MCF 10A (cell line): Measurements from ENCODE around the gene ANGPTL2. TPM values are rescaled to one million over a fixed set of nuclear protein-coding genes. Genes with fewer than 3 reads are reported as not detected.

ENCODE experiments used
- BruUV-seq: library from RNA; stranded (reverse); fragments of 400-500 nt; replicated peaks from 2 replicates; lab custom pipeline; 2021; lab: Mats Ljungman, UMichigan
- CTCF ChIA-PET: fragments of 300-600 bp; sonication (Branson Sonifier 250); formaldehyde crosslinking; extraction: SDS; loops from one replicate; lab custom pipeline; 2021; ENCODE audit warnings: antibody characterized with exemption, inconsistent platforms; lab: Yijun Ruan, JAX
- POLR2A ChIA-PET: fragments of 300-600, 350-650 bp; sonication (Branson Sonifier 250); formaldehyde crosslinking; extraction: SDS; loops from one replicate; lab custom pipeline; 2020; ENCODE audit warnings: antibody characterized with exemption, inconsistent platforms; lab: Yijun Ruan, JAX
- DNase-seq: peaks from one replicate; pipeline ENCODE4 v3.0.0-alpha.2; 2018; ENCODE audit not compliant: unreplicated experiment
- H3K27ac Mint-ChIP-seq: one replicate; pipeline ENCODE4 v1.8.0; 2022; ENCODE audit warnings: mild to moderate bottlenecking, low read depth, mixed read lengths; ENCODE audit not compliant: unreplicated experiment
- H3K27me3 Mint-ChIP-seq: one replicate; pipeline ENCODE4 v1.8.0; 2022; ENCODE audit warnings: mixed read lengths; ENCODE audit not compliant: insufficient read depth, unreplicated experiment
- H3K36me3 Mint-ChIP-seq: one replicate; pipeline ENCODE4 v1.8.0; 2022; ENCODE audit warnings: mild to moderate bottlenecking, moderate library complexity, mixed read lengths; ENCODE audit not compliant: insufficient read depth, unreplicated experiment
- H3K4me1 Mint-ChIP-seq: one replicate; pipeline ENCODE4 v1.8.0; 2022; ENCODE audit warnings: mixed read lengths; ENCODE audit not compliant: insufficient read depth, unreplicated experiment
- H3K4me3 Mint-ChIP-seq: one replicate; pipeline ENCODE4 v1.8.0; 2022; ENCODE audit warnings: mild to moderate bottlenecking, moderate library complexity, mixed read lengths; ENCODE audit not compliant: unreplicated experiment
- H3K9me3 Mint-ChIP-seq: one replicate; pipeline ENCODE4 v1.8.0; 2022; ENCODE audit warnings: mixed read lengths; ENCODE audit not compliant: unreplicated experiment
- intact Hi-C: fragments of 100-400 bp; cut with micrococcal nuclease; formaldehyde crosslinking; loops from 2 replicates; pipeline ENCODE4 v1.14.1; 2022
- total RNA-seq: library from RNA; stranded (reverse); gene quantifications from 2 replicates; pipeline ENCODE4 v1.2.3, GENCODE V29; 2022
- TF ChIP-seq, protein P1 (sequence below): fragments of 200-600 bp; IDR thresholded peaks from one replicate; pipeline ENCODE4 v1.8.0; 2022; ENCODE audit warnings: antibody characterized with exemption, mild to moderate bottlenecking; ENCODE audit not compliant: unreplicated experiment

ANGPTL2 gene
- total RNA-seq, 1 experiment from 2014 or later = not detected

DNA sequence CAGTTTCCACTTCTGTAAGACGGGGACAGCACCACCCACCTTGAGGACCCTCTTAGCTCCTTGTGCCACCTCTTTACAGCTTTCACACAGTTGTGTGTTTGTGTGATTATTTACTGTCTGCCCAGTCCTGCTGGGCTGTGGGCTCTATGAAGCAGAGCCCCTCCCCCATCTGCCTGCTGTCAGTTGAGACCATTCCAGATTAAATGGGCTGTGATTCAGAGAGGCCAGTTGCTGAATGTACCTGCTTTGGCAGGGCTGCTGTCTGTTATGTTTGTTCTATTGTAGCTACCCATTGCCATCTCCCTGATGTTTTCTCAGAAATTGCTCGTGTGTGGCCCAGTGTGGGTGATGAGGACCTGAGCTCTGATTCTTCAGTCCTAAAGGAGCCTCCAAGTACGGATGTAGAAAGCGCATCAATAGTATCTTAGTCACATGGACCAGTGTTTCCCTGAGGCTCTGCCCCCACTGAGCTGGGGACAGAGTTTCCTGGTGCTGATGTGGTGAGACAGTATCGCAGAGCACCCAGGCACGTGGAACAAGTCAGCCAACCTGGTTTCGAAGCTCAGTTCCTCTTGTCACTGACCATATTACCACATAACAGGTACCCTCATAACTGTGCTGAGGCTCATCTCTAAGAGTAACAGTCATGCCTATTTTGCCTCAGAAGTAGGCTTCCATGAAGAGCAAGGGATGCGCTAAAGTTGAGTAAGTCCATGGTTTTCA is 3.7 kb downstream of the ANGPTL2 start:
- ChIA-PET POLR2A (no interaction called here), CTCF (no interaction called here)
- TF ChIP-seq, protein P1, sequence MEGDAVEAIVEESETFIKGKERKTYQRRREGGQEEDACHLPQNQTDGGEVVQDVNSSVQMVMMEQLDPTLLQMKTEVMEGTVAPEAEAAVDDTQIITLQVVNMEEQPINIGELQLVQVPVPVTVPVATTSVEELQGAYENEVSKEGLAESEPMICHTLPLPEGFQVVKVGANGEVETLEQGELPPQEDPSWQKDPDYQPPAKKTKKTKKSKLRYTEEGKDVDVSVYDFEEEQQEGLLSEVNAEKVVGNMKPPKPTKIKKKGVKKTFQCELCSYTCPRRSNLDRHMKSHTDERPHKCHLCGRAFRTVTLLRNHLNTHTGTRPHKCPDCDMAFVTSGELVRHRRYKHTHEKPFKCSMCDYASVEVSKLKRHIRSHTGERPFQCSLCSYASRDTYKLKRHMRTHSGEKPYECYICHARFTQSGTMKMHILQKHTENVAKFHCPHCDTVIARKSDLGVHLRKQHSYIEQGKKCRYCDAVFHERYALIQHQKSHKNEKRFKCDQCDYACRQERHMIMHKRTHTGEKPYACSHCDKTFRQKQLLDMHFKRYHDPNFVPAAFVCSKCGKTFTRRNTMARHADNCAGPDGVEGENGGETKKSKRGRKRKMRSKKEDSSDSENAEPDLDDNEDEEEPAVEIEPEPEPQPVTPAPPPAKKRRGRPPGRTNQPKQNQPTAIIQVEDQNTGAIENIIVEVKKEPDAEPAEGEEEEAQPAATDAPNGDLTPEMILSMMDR = no peak
- Mint-ChIP-seq H3K4me3 (no peak overlapping the region), H3K27ac (no peak overlapping the region), H3K4me1 (peaks cover 7% of the 10 kb centered on the region), H3K9me3 (no peaks in the 10 kb centered on the region), H3K27me3 (no peaks in the 10 kb centered on the region), H3K36me3 (no peaks in the 10 kb centered on the region)
- intact Hi-C loops = no loop called here
- BruUV-seq = no TSS peak
- DNase-seq = no peak

DNA sequence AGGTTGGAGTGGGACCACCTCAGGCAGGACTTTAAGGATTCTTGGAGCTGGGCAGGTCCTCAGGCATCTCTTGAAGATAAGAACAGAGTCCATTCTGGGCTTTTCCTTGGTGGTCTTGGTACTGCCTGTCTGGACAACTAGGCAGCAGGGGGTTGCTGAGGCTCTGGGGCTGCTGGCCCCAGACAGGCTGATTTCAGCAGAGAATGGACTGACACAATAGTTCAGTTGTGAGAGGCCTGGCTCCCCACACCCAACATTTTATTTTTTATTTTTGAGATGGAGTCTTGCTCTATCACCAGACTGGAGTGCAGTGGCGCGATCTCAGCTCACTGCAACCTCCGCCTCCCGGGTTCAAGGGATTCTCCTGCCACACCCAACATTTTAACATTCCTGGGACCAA is 4.6 kb downstream of the ANGPTL2 start:
- no peaks in the 10 kb centered on the region for H3K9me3 Mint-ChIP-seq
- peaks cover 3% of the 10 kb centered on the region for H3K4me1 Mint-ChIP-seq
- BruUV-seq = no TSS peak
- H3K4me3 Mint-ChIP-seq = no peak overlapping the region
- POLR2A ChIA-PET = interaction anchor here (0.7 kb wide), 1 partner anchor 11 kb away, joined by 3 read pairs; no protein-coding TSS in a partner anchor
- CTCF ChIA-PET = no interaction called here
- TF ChIP-seq, protein P1 = no peak
- no peaks in the 10 kb centered on the region for H3K36me3 Mint-ChIP-seq
- no peak for DNase-seq
- H3K27ac Mint-ChIP-seq = no peak overlapping the region
- intact Hi-C loops = no loop called here
- no peaks in the 10 kb centered on the region for H3K27me3 Mint-ChIP-seq

GRCh38 chr9:127116957-127117356 is 5.5 kb downstream of the ANGPTL2 start:
- ChIA-PET POLR2A (interaction anchor here (0.7 kb wide), 2 partner anchors 12 to 72 kb away, joined by 3 read pairs; no protein-coding TSS in a partner anchor), CTCF (no interaction called here)
- H3K27ac Mint-ChIP-seq = no peak overlapping the region
- H3K9me3 Mint-ChIP-seq = no peaks in the 10 kb centered on the region
- H3K27me3 Mint-ChIP-seq = no peaks in the 10 kb centered on the region
- H3K4me1 Mint-ChIP-seq = peaks cover 9% of the 10 kb centered on the region
- no peak overlapping the region for H3K4me3 Mint-ChIP-seq
- no peak for DNase-seq
- no peaks in the 10 kb centered on the region for H3K36me3 Mint-ChIP-seq
- TF ChIP-seq, protein P1 = no peak
- BruUV-seq = no TSS peak
- intact Hi-C loops = no loop called here

DNA sequence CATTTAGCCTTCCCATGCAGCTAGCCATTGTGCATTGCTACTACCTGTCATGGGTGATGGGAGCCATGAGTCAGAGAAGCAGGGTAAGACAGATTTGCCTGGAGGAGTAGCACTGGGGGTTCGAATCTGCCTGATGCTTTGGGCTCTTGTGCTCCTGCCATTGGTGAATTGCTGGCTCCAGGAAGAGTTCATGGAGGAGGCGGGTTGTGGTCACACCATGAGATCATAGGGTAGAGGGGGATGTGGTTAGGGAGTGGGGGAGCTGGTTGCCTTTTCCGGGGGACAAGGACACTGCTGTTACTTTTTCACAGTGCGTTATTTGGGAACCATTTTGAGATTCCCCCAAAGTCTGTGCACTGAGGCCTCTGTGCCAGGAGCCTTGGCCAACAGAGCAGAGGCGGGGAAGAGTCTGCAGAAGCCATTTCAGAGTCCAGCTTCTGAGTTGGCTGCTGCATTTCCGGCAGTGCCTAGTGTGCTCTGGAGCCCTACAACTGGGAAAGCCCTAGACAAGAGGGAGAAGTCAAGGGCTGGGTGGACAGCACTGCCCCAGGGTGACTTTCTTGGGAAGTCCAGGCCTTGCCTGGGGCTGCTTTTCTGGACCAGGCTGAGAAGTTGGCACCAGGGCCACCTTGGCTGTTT is 6.2 kb downstream of the ANGPTL2 start:
- no peak overlapping the region for H3K27ac Mint-ChIP-seq
- BruUV-seq = no TSS peak
- no peak for DNase-seq
- TF ChIP-seq, protein P1 = no peak
- no peak overlapping the region for H3K4me3 Mint-ChIP-seq
- intact Hi-C loops = no loop called here
- H3K9me3 Mint-ChIP-seq = no peaks in the 10 kb centered on the region
- H3K4me1 Mint-ChIP-seq = peaks cover 9% of the 10 kb centered on the region
- no peaks in the 10 kb centered on the region for H3K27me3 Mint-ChIP-seq
- no peaks in the 10 kb centered on the region for H3K36me3 Mint-ChIP-seq
- CTCF ChIA-PET = interaction anchor here (0.7 kb wide), 1 partner anchor 96 kb away, joined by 3 read pairs; no protein-coding TSS in a partner anchor
- POLR2A ChIA-PET = interaction anchor here (0.7 to 1.1 kb wide), 2 partner anchors 13 to 72 kb away, joined by 3 read pairs; no protein-coding TSS in a partner anchor
